Vagina (tissue), 2 donors: ENCODE measurements around the gene AGPAT2. TPM values are rescaled to one million over a fixed set of nuclear protein-coding genes. Genes with fewer than 3 reads are reported as not detected.

ENCODE experiments used
- DNase-seq, 2 donors: peaks; one replicate each; pipeline ENCODE4 v3.0.0-alpha.2; 2017; ENCODE audit errors: extremely low spot score in 2 of 2
- H3K27ac ChIP-seq: fragments of 200-600 bp; sonication (generic); one replicate; pipeline ENCODE4 v1.5.1; 2019
- H3K27me3 ChIP-seq: fragments of 200-600 bp; sonication (generic); one replicate; pipeline ENCODE4 v1.5.1; 2019
- H3K36me3 ChIP-seq, 2 donors: fragments of 200-600 bp; sonication (generic); one replicate each; pipeline ENCODE4 v1.5.1; 2017 to 2019
- H3K4me1 ChIP-seq: fragments of 200-600 bp; sonication (generic); one replicate; pipeline ENCODE4 v1.5.1; 2019
- H3K4me3 ChIP-seq, 2 donors: fragments of 200-600 bp; sonication (generic); 1 replicate in 1 of 2; 2 replicates in 1 of 2; pipeline ENCODE4 v1.5.1; 2016 to 2019
- H3K9me3 ChIP-seq: fragments of 200-600 bp; sonication (generic); one replicate; pipeline ENCODE4 v1.5.1; 2019
- POLR2A ChIP-seq, 2 donors: fragments of 450-650 bp; IDR thresholded peaks; one replicate each; pipeline ENCODE4 v1.6.1; 2017; ENCODE audit warnings: antibody characterized with exemption in 2 of 2, mild to moderate bottlenecking in 2 of 2, moderate library complexity in 2 of 2
- POLR2AphosphoS5 ChIP-seq, 2 donors: sonication (generic); formaldehyde crosslinking; IDR thresholded peaks; one replicate each; pipeline ENCODE4 v1.9.0; 2017; ENCODE audit warnings: antibody characterized with exemption in 2 of 2, mild to moderate bottlenecking in 2 of 2, low read depth in 1 of 2; ENCODE audit not compliant: insufficient read depth in 1 of 2
- intact Hi-C: fragments of 100-400 bp; cut with DNase I; formaldehyde crosslinking; loops from one replicate; pipeline ENCODE4 v1.15.1; 2023
- total RNA-seq: library from RNA; depleted of rRNA; stranded (reverse); fragments of >200 nt; gene quantifications from one replicate; pipeline ENCODE4 v1.2.3, GENCODE V29; 2016
- TF ChIP-seq, protein P1 (sequence below), 3 experiments: fragments of 450-650 bp in 2 of 3; fragments of 200-600 bp in 1 of 3; sonication (generic) in 1 of 3; IDR thresholded peaks; one replicate each; pipeline ENCODE4 v1.5.1; 2017 to 2019; ENCODE audit warnings: antibody characterized with exemption in 3 of 3, mild to moderate bottlenecking in 2 of 3, moderate library complexity in 2 of 3

The AGPAT2 gene
- total RNA-seq, 1 donor from 2014 or later, result 87.2 TPM

DNA sequence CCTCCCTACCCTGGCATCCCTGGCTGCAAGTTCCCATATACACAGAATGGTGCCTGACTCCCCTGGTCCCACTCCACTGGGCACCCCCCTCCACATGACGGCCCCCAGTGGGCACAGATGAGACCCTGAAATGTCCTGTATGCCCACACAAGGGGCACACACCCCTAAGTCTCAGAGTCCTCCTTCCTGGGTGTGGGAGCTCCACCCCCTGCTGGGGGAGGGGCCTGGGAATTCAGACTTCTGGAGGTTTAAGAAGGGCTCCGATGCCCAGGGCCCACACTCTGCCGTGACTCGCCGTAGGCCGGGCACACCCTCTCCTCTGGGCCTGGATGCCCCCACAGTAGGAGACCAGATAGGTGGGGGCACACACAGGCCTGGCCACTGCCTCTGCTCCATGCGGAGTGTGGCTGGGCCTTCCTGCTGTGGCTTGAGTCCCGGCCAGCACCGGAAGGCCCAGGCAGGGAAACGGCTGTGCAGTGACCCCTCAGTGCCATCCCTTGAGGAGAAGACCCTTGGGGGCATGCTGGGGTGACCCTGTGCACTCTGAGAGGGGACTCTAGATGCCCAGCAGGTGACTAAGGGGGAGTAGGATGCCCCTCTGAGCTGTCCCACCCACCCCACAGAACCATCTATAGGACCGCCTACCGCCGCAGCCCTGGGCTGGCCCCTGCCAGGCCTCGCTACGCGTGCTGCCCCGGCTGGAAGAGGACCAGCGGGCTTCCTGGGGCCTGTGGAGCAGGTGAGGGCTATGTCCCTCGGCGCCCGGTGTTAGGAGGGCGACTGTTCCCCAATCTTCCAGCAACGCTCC, 18.1 kb downstream of the AGPAT2 start:
- TF ChIP-seq POLR2A (IDR thresholded peaks at IDR 0.05) (no peak), POLR2AphosphoS5 (IDR thresholded peaks at IDR 0.05; ENCODE audit: insufficient read depth in 1 of 2, low read depth in 1 of 2) (no peak)
- TF ChIP-seq, protein P1, sequence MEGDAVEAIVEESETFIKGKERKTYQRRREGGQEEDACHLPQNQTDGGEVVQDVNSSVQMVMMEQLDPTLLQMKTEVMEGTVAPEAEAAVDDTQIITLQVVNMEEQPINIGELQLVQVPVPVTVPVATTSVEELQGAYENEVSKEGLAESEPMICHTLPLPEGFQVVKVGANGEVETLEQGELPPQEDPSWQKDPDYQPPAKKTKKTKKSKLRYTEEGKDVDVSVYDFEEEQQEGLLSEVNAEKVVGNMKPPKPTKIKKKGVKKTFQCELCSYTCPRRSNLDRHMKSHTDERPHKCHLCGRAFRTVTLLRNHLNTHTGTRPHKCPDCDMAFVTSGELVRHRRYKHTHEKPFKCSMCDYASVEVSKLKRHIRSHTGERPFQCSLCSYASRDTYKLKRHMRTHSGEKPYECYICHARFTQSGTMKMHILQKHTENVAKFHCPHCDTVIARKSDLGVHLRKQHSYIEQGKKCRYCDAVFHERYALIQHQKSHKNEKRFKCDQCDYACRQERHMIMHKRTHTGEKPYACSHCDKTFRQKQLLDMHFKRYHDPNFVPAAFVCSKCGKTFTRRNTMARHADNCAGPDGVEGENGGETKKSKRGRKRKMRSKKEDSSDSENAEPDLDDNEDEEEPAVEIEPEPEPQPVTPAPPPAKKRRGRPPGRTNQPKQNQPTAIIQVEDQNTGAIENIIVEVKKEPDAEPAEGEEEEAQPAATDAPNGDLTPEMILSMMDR (IDR thresholded peaks at IDR 0.05), result no peak
- intact Hi-C loops, result loop anchor here (5.0 kb wide), 1 partner anchor 58 kb away; no protein-coding TSS in a partner anchor
- peaks cover 0 to 7% of the 10 kb centered on the region in 2 donors for H3K36me3 ChIP-seq
- H3K4me1 ChIP-seq, result peaks cover 16% of the 10 kb centered on the region
- H3K27ac ChIP-seq, result no peak overlapping the region
- H3K4me3 ChIP-seq, result peak overlapping the region; percentile 19 to 39
- DNase-seq, result no peak
- H3K27me3 ChIP-seq, result peaks cover 4% of the 10 kb centered on the region
- no peaks in the 10 kb centered on the region for H3K9me3 ChIP-seq

DNA sequence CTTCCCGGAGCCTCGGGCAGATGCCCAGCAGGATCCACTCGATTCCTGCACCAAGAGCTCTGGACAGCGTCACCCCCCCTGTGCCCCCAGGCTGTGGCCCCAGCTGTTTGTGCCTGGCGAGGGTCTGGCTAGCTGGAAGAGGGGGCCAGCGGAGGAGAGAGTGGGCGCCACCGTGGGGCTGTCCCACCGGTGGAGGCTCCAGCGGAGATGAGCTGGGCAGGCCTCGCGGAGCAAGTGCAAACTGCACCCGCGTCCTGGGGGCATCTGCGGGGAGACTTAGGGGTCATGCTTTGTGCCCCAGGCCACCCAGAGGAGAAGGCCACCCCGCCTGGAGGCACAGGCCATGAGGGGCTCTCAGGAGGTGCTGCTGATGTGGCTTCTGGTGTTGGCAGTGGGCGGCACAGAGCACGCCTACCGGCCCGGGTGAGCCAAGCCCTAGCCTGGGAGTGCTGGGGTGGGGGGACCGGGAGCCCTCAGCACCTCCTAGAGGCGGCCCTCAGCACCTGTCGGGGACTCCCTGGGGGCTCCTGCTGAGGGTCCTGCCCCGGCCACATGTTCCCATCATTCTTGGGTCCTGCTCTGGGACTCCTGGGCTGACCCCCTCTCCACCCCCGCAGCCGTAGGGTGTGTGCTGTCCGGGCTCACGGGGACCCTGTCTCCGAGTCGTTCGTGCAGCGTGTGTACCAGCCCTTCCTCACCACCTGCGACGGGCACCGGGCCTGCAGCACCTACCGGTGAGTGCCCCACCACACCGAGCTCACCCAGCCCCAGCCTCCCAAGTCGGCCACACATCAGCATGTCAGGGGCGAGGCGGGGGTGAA, 19.1 kb downstream of the AGPAT2 start:
- peaks cover 0 to 1% of the 10 kb centered on the region in 2 donors for H3K36me3 ChIP-seq
- no peak for TF ChIP-seq POLR2AphosphoS5 (IDR thresholded peaks at IDR 0.05; ENCODE audit: insufficient read depth in 1 of 2, low read depth in 1 of 2)
- H3K4me3 ChIP-seq, result peak overlapping the region; percentile 19 to 39
- H3K27ac ChIP-seq, result no peak overlapping the region
- H3K9me3 ChIP-seq, result no peaks in the 10 kb centered on the region
- DNase-seq, result no peak
- H3K4me1 ChIP-seq, result peaks cover 16% of the 10 kb centered on the region
- intact Hi-C loops, result loop anchor here (5.0 kb wide), 1 partner anchor 59 kb away; no protein-coding TSS in a partner anchor
- H3K27me3 ChIP-seq, result peaks cover 4% of the 10 kb centered on the region

DNA sequence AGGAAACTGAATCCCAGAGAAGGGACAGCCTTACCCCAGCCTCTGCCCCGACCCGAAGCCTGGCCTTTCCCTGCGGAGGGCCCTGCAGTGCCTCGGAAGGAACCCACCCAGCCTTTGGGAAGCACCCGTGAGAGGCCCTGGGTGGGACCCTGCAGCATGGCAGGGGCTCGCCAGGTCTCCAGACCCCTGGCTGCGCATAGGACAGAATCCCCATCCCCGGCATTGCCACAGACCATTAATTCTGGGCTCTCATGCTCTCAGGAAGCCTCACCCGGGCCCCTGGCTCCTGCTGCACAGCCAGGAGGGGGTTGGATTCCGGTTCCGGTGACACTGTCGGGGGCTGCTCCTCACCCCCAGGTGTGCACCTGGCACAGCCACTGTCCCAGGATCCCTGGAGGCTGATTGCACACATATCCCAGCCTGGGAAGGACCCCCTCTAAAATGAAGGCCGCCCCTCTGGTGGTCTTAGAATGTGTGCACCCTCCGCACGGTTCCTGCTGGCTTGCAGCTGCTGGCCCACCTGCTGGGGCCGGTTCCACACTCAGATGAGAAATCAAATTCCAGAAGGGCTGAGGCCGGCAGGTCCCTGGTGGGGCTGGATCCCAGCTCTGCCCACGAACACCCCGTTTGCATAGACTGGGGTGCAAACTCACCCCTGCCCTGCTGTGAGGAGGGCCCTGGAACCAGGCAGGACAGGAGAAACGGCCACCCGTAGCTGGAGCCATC, 19.9 kb downstream of the AGPAT2 start:
- Histone ChIP-seq H3K27me3 (peaks cover 4% of the 10 kb centered on the region), H3K27ac (no peak overlapping the region), H3K36me3 (no peaks in the 10 kb centered on the region)

DNA sequence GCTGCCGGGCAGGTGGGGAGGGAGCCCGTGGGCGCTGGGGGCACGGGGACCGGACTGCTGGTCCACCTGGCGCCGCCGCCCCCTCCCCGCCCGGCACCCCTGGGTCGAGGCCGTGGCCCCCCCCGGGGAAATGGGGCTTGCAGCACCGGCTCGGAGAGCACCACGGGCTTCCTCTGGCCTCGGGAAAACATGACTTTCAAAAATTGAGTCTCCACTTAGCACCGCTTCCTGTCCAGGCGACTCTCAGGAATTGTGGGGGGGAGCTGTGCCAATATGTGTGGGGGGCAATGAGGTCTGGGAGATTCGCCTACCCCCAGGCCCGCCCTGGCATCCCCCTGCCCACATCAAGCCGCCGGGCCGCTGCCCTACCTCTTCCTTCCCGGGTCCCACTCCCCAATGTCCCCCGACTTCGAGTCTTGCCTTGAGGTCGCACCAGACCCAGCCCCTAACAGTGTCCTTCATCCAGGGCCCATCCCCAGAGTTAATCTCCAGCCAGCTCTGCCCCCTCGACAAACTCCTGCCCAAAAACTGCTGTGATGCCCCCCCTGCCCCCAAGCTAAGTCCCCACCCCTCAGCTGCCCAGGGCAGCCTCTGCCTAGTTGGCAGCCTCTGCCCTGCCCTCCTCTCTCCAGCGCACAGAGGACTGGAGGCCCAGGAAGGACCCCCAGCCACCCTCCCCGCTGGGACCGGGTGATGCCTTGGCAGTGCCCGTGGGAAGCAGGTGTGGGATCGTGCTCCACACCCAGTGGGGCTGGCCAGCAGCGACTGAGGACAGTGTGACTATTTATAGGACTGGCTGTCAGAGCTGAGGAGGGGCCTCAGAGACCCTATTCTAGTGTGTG, 20.7 kb downstream of the AGPAT2 start:
- Histone ChIP-seq H3K4me1 (peaks cover 13% of the 10 kb centered on the region), H3K4me3 (peak overlapping the region; percentile 39 to 52), H3K9me3 (no peaks in the 10 kb centered on the region), H3K36me3 (no peaks in the 10 kb centered on the region), H3K27ac (peak overlapping the region; percentile 13), H3K27me3 (peaks cover 4% of the 10 kb centered on the region)
- intact Hi-C loops, result loop anchor here (5.0 kb wide), 1 partner anchor 61 kb away; no protein-coding TSS in a partner anchor
- no peak for DNase-seq
- TF ChIP-seq, protein P1 (IDR thresholded peaks at IDR 0.05), result no peak
- no peak for TF ChIP-seq POLR2A (IDR thresholded peaks at IDR 0.05)
- no peak for TF ChIP-seq POLR2AphosphoS5 (IDR thresholded peaks at IDR 0.05; ENCODE audit: insufficient read depth in 1 of 2, low read depth in 1 of 2)

More for the DNA sequence above, 19.9 kb downstream of the AGPAT2 start:
- TF ChIP-seq POLR2AphosphoS5 (IDR thresholded peaks at IDR 0.05; ENCODE audit: insufficient read depth in 1 of 2, low read depth in 1 of 2) (no peak), POLR2A (IDR thresholded peaks at IDR 0.05) (no peak)
- TF ChIP-seq, protein P1 (IDR thresholded peaks at IDR 0.05), result no peak
- Histone ChIP-seq H3K9me3 (no peaks in the 10 kb centered on the region), H3K4me1 (peaks cover 13% of the 10 kb centered on the region), H3K4me3 (peak overlapping the region; percentile 39 to 52)
- intact Hi-C loops, result loop anchor here (5.0 kb wide), 1 partner anchor 60 kb away; no protein-coding TSS in a partner anchor
- no peak for DNase-seq
